GM19328 (cell line): Measurements from ENCODE around the gene DDX10.

Experiments used
- ATAC-seq: cut with Tn5 transposase; IDR thresholded peaks from one replicate; pipeline ENCODE4 v1.9.1; 2021; ENCODE audit warnings: mild to moderate bottlenecking, moderate library complexity; ENCODE audit not compliant: unreplicated experiment

Gene DDX10

DNA sequence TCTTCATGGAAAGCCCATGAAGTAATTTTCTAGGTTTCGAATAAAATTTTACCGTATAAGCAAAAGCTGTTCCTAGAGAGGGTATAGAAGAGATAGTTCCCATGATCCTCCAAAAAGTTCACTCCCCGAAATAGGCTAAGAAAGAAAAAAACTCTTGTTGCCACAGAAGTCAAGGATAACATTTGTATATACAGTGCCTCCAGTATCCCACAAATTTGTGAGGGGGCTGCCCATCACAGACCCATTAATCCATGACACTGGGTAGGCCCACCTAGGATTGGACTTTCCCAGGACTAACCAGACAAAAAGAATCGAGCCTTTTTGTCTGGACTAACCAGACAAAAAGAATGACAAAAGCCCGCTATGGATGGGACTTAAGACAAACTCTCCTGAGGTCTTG, 233.0 kb downstream of the DDX10 start:
- ATAC-seq: no peak

DNA sequence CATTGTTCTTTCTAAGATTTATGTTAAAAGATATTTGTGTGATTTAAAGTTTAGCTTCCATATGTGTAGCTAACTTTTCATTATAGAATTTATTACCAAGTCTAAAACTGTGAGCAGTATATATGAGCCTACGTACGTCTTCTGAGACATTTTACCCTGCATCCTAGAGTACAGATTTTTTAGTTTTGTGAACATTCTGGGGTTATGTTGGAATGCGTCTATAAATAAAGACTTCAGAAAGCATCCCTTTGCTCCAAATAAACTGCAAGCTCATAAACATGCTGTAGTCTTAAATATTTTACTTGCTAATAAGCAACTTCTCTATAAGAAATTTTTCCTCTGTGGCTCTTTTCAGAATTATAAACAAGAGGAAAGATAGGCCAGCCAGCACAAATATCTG, 236.5 kb downstream of the DDX10 start:
- no peak for ATAC-seq

DNA sequence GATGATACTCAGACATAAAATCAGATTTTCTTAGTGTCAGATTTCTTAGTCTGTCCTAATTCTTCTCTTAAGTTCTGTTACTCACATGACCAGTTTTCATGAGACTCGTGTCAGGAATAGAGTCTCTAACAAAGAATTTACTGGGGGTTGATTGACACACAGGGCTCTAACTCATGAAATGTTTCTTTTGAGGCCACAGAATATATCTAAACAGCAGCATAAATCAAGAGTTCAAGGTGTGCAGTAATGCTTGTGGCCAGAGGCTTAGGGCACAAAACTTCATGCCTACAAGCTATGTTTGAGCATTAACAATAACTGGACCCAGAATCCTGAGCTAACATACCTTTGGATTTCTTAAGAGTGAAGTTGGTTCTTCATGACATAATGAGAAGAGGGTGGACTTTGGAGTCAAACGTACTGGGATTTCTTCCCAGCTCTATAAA, 237.2 kb downstream of the DDX10 start:
- no peak for ATAC-seq

DNA sequence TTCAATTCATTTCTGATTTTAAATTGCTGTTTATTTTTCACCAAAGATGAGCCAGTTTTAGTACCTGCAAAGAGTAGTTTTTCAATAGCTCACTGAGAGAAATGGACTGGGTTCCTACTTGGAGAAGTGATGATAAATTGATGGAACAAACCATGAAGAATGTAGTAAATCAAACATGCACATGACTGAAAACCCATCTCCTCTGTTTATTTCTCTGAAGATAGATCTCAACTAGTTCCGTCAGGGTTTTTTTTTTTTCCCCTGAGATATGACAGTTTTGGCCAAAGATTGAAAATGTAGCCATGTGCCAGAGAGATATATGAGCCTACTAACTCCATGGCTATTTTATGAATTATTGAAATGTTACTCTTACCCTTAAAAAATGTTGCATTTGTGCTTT, 239.6 kb downstream of the DDX10 start:
- ATAC-seq: no peak

DNA sequence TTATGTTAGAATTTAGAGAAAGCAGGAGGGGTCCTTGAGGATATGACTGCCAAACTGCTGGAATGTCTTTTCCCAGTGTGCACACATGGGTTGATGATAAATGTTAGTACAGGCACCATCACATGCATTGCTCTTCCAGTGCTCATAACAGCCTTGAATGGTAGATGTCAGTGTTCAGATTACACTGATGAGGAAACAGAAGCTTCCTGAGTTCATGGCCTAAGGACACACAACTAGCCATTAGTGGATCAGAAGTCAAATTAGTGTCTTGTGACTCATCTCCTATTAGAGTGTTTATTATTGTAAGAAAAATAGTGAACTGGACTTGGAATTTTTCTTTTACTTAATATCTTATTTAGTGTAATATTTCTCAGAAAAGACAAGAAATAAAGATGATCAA, 241.5 kb downstream of the DDX10 start:
- no peak for ATAC-seq

DNA sequence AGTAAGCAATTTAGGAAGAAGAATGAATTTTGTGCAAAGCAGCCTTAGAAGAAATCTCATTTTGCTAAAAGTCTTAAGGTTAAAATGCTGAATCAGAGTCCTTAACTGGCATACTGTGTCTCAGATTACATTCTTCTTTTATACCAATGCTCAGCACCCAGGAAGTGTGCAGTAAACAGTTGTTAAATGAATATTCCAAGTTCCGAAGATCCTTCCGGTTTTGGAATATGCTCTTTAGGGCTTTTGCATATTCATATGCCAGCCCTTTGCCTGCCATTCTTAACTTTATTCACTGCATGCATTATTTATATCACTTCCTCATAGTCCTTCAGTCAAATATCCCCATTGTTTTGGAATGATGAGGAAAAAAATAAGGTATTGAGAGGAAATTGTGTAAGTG, 242.0 kb downstream of the DDX10 start:
- ATAC-seq: no peak

DNA sequence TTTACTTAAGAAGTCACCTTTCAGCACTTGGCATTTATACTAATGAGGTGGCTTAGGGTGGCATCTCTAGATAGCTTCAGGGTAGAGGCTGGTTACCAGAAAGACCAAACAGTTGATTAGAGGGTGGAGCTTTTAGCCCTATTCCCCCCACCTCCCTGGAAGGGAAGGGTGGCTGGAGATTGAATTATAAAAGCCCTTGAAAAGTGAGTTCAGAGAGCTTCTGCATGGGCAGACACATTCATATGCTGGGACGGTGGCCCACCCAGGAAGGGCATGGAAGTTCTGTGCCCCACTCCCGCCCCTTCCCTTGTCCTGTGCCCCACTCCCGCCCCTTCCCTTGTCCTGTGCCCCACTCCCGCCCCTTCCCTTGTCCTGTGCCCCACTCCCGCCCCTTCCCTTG, 244.2 kb downstream of the DDX10 start:
- ATAC-seq: no peak

DNA sequence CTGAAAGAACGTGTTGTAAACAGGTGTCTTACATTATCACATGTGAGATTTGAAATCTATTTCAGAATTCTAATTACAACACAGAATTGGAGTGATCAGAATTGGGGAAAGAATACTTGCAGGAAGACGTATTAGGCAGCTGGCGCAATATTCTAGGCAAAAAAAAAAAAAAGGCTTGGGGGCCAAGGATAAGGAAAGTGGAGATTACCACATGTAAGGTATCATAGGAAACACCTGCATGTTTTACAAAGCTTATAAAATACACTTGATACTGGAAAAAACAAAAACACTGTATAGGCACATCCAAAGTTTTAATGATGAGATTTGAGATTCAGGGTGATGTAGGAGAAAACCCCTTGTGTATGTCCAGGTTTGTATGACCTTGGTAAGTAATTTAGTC, 245.1 kb downstream of the DDX10 start:
- ATAC-seq: no peak

DNA sequence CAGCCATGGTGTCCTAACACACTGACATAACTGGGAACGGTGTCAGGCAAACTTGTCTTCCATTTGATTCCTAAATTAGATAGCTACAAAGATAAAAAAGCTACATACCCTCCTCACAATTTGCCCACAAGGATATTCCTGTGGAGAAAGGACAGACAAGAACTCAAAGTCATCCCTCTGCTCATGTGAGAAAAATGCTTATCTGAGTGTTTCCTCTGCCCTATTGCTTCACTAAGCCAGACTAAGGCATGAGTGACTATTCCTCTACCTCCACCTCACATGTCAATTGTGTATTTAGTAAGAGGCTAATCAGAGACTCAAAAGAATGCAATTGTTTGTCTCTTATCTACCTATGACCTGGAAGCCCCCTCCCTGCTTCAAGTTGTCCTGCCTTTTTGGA, 247.7 kb downstream of the DDX10 start:
- ATAC-seq: no peak

DNA sequence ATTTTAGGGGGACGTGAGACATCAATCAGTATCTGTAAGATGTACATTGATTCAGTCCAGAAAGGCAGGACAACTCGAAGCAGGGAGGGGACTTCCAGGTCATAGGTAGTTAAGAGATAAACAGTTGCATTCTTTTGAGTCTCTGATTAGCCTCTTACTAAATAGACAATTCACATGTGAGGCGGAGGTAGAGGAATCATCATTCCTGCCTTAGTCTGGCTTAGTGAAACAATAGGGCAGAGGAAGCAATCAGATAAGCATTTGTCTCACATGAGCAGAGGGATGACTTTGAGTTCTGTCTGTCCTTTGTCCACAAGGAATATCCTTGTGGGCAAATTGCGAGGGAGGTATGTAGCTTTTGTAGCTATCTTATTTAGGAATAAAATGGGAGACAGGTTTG, 248.3 kb downstream of the DDX10 start:
- no peak for ATAC-seq

DNA sequence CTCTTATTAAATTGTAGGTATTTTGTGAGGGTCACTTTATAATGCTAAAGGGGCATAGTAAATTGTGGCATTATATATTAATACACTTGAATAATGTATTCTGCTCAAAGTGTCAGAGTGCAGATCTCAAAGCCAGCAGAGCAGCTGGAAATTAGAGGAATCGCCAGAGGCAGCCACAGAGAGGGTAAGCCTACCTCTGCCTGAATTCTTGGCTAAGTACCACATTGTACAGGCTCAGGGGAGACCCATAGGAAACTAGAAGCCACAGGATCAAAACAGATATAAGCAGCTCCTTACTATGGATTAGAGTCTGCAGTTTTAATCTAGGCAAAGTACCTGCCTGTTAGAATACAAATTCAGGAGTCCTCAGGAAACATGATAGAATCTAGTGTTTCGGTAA, 249.3 kb downstream of the DDX10 start:
- no peak for ATAC-seq

DNA sequence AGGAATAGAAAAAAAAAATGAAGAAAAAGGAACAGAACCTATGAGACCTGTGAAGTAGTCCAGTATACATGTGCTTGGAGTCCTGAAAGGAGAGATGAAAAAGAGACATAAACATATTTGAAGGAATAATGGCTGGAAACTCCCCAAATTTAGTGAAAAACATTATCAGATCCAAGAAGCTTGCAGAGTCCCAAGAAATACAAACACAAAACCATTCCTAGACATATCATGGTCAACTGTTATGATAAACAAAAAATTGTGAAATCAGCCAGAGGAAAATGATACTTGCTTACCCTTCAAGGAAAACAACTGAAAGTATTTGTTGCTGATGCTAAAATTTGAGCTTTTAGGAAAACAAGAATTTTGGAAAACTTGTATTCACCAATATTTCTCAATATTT, 250.1 kb downstream of the DDX10 start:
- no peak for ATAC-seq

DNA sequence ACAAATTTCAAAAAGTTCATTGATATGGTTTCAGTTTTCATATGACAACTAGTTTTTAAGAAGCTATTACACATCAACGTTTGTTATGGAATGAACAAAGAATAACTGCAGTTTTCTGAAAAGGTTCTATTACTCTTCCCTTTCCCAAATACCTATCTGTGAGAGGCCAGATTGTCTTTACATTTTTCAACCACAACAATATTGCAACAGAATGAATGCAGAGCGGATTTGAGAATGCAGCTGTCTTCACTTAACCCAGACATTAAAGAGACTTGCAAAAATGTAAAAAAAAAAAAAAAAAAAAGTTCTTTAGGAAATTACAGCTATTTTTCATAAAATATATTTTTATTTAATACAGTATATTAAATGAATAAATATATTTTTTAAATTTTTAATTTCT, 250.8 kb downstream of the DDX10 start:
- no peak for ATAC-seq

DNA sequence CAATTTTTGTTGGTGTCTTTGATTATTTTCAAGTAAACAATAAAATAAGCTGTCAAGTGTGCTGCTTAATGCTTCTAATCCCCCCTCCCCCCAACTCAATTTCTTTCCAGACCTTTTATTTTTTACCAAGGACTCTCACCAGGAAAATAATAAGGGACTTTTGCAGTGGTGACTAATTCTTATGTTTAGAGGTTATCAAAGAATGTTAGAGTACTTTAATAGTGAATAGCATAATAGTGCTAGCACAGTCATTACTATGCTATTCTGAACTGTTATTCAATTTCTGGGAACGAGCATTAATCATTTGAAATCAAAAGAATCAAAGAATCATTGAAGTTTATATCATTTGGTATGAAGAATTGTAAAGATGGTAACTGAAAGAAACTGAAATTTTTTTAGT, 251.4 kb downstream of the DDX10 start:
- ATAC-seq: no peak

DNA sequence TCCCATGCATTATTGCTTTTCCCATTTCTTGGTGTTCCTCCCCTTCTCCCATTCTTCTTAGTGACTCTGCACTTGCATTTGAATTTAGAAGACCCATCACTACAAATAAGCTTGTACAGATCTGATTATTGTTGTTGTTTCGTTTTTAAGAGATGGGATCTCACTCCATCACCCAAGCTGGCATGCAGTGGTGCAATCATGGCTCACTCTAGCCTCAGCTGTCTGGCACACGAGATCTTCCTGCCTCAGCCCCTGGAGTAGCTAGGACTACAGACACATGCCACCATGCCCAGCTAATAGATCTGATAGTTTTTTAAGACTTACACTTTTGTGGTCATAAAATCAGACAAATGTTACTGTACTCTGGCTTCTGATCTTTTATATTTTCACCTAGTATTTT, 252.1 kb downstream of the DDX10 start:
- no peak for ATAC-seq

DNA sequence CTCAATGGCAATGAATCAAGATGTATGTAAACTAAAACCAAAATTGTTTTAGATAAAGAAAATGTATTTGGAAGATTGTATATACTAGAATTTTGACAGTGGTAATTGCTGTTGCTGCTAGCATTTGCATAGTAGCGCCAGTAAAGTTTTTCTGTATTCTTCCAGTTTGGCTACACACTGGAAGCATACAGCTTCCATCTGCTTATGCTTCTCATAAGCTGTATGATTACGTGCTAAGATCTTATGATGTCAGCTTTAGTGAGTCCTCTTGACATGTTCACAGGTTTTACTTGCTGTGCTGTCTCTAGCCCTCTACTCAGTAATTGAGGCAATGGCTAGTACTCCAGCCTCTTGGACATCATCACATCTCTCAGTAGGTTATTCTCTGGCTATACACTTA, 256.3 kb downstream of the DDX10 start:
- no peak for ATAC-seq

DNA sequence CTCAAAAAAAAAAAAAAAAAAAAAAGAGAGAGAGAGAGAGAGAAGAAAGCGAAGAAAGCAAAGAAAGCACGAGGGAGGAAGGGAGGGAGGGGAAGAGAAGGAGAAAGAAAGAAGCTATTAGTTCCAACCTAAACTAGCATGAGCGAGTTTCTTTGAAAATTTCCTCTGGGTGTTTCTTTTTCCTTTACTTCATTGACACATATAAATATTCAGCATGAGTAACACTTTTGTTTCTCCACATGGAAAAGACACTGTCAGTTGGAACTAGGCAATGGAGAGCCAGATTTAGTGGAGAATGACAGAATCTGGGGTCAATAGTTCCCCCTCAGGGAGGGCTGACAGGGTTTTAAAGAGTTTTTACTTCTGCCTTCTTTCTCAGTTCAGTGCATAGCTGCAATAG, 257.4 kb downstream of the DDX10 start:
- ATAC-seq: no peak

DNA sequence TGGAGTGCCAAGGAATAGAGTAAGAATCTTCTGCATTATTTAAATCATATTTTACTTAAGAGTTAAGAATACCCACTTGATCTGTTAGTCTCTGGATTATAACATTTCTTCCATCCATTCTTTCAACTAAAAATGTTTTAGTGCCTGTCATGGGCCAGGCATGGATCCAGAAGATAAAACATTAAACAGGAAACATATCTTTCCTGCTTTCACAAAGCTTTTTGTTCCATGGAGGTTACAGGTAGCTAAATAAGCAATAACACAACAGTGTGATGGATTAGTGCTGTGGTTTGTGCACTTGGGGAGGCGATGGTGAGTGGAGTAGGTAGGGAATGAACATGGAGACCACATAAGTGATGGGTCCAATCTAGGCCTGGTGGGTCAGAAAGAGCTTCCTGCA, 258.5 kb downstream of the DDX10 start:
- no peak for ATAC-seq

DNA sequence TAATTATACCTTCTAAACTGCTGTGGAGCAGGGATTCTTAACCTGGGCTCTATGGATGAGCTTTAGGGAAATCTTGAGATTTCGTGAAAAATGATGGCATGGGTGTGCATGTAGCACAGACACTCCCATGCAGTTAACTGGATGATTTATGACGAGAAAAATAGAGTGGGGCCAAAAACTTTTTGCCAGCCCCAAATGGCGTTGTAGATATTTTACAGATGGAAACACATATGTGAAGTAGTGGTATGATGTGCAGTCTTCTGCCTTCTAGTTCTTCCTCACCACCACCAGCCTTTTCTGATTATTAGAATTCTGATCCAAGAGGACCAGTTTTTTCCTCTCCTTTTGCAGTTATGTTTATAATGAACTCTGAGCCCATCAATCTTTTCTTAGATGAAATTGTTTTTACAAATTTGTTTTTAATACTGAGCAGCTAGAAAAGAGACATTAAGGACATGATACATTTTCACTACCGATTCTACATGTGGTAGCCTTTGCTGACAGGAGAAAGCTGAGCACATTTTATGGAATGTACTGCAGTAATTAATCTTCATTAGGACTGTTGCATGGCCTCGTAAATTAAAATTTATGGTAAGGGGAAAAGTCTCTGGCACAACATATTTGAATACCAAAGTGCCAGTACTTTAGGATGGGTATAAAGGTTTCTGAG, 261.4 kb downstream of the DDX10 start:
- no peak for ATAC-seq

DNA sequence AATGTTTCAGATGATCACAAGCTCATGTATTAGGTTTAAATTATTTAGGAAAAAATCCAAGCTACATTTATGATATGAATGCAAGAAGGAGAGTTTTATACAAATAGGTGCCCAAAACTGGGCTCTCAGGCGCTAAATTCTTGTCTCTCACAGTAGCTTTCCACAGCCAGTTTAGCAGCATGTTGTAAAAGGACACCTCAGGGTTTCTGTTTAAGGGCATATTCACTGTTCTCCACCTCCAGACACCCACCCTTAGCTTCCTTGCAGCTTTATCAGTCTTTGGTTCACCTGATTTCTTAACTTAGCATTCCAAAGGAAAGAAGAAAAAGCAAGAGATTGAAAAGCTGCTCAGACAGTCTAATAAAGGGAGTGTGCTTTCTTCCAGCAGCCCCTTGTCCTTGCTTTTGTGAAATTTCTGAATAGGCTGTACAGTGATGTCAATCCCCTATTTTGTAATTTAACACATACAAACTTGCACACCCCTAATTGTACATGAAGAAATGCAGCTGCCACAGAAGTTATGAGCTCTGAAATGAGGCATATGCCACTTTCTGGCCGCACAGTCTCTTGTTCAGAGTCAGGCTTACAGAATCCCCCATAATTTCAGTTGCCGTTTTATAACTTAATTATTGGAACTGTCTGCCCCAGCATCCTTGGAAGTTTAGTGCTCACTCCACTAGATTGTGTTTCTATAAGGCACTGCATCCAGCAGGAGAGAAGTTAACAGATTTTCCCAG, 262.1 kb downstream of the DDX10 start:
- no peak for ATAC-seq

DNA sequence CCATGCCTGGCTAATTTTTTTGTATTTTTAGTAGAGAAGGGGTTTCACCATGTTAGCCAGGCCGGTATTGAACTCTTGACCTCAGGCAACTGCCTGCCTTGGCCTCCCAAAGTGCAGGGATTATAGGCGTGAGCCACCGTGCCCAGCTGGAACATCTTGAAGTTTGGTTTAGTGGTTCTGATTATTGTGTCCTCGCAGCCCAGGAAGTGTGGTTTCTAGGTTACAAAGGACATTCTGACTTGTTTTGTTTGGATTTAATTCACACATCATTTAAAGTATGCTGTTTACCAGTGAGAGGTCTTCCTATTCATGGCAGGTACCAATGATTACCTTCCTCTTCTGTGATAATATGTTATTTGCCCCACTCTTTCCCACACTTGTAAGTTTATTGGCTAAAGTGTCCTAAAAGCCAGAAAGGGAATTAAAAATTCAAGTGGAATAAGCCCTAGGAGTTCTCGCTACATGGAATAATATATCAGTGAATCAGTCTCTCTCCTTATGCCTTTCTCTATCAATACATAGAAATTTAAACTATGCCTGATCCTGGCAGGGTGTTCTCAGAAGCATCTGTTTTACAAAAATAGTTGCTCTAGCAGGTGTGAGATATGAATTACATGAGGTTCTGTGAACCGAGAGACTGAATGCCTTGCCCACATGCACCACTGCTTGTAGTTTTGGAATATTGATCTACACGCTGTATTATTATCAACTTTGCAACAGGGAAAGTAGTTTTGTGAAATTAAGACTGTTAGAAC, 263.1 kb downstream of the DDX10 start:
- no peak for ATAC-seq

DNA sequence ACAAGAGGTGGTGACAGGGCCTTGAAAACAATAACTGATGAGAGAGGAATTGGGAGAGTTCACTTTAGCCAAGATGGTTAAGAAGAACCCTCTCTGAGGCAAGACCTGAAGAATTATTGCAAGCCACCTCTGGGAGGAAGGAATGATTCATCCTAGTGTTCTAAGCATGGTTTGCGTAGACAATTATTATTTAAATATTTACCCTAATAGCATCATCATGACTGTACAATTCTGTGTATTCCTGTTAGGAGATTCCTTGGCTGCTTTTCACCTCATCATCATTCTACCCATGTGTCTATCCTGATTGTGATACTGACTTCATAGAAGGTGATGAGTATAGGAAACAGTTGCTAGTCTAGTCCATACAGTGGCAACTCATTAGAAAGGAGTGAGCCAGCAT, 264.4 kb downstream of the DDX10 start:
- no peak for ATAC-seq
